ENCODE data around the gene TNFAIP8L2.
"Not testable (repeated sequence)": the region's sequence is repeated elsewhere in the genome, so short reads cannot be mapped to it uniquely, and the experiment has no call there.

The TNFAIP8L2 gene

DNA sequence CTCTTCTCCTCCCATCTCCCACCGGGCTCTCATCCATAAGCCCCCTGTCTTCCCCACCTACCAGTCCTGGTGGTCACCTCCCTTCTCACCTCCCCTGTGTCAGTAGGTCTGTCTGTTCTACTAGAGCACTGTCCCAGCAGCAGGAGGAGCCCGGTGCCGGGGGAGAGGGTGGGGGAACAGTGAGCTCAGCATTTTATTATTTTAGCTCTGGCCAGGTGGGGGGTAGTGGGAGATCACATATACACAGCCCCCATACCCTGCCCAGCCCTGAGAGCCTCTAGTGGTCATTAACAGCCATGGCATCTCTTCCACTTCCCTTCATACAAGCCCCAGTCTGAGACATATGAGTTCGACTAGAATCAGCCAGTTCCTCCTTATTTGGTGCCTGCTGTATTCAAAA is 19.4 kb downstream of the TNFAIP8L2 start, which contains the start of gene TMOD4:
TMOD4 (minus strand) TSS at position 119 of the 400 bp plus-strand sequence. CDS start 1,106 bp downstream, outside the sequence.
- peak; percentile 87 for ATAC-seq

DNA sequence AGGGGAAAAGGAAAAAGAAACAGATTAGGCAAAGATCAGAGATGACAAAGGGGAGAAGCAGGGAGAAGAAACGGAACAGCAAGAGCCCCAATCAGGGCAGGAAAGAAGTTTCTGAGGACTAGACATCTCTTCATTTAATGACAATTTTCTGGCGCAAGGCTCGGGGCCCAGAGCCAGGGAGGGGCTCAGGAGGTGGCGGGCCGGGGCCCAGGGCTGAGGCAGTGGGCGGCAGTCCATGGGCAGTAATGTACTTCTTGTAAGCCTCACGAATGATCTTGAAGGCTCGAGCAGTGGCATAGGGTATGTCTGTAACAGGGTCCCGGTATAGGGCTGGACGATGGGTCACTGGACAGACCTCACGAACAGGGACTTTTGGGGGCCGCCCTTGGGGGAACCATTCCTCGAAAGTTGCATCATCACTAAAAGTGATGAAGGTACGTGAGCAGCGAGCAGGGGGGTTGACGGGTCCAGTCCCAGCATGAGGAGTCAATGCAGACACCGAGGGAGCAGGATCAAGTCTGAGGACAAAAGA is 20.1 kb downstream of the TNFAIP8L2 start:
- no peak for ATAC-seq
- TF ChIP-seq ZC3H10 (CRISPR knock-in tag; IDR thresholded peaks at IDR 0.05) = no peak
- TF ChIP-seq, protein P1, sequence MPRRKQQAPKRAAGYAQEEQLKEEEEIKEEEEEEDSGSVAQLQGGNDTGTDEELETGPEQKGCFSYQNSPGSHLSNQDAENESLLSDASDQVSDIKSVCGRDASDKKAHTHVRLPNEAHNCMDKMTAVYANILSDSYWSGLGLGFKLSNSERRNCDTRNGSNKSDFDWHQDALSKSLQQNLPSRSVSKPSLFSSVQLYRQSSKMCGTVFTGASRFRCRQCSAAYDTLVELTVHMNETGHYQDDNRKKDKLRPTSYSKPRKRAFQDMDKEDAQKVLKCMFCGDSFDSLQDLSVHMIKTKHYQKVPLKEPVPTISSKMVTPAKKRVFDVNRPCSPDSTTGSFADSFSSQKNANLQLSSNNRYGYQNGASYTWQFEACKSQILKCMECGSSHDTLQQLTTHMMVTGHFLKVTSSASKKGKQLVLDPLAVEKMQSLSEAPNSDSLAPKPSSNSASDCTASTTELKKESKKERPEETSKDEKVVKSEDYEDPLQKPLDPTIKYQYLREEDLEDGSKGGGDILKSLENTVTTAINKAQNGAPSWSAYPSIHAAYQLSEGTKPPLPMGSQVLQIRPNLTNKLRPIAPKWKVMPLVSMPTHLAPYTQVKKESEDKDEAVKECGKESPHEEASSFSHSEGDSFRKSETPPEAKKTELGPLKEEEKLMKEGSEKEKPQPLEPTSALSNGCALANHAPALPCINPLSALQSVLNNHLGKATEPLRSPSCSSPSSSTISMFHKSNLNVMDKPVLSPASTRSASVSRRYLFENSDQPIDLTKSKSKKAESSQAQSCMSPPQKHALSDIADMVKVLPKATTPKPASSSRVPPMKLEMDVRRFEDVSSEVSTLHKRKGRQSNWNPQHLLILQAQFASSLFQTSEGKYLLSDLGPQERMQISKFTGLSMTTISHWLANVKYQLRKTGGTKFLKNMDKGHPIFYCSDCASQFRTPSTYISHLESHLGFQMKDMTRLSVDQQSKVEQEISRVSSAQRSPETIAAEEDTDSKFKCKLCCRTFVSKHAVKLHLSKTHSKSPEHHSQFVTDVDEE (CRISPR knock-in tag; IDR thresholded peaks at IDR 0.05) = no peak
- no peak for TF ChIP-seq BACH2 (CRISPR knock-in tag; IDR thresholded peaks at IDR 0.05; ENCODE audit: borderline replicate concordance)
- no peak for TF ChIP-seq ZNF70 (CRISPR knock-in tag; IDR thresholded peaks at IDR 0.05)
- no peak for TF ChIP-seq ESRRG (CRISPR knock-in tag; IDR thresholded peaks at IDR 0.05)
- no peak for TF ChIP-seq ZFP30 (CRISPR knock-in tag; IDR thresholded peaks at IDR 0.05)
- no peak for TF ChIP-seq CSDC2 (CRISPR knock-in tag; IDR thresholded peaks at IDR 0.05)
- TF ChIP-seq OSR1 (CRISPR knock-in tag; IDR thresholded peaks at IDR 0.05) = no peak
- no peak for TF ChIP-seq TOX (CRISPR knock-in tag; IDR thresholded peaks at IDR 0.05; ENCODE audit: borderline replicate concordance)
- TF ChIP-seq PPARA (CRISPR knock-in tag; IDR thresholded peaks at IDR 0.05; ENCODE audit: borderline replicate concordance) = no peak
- TF ChIP-seq, protein P2, sequence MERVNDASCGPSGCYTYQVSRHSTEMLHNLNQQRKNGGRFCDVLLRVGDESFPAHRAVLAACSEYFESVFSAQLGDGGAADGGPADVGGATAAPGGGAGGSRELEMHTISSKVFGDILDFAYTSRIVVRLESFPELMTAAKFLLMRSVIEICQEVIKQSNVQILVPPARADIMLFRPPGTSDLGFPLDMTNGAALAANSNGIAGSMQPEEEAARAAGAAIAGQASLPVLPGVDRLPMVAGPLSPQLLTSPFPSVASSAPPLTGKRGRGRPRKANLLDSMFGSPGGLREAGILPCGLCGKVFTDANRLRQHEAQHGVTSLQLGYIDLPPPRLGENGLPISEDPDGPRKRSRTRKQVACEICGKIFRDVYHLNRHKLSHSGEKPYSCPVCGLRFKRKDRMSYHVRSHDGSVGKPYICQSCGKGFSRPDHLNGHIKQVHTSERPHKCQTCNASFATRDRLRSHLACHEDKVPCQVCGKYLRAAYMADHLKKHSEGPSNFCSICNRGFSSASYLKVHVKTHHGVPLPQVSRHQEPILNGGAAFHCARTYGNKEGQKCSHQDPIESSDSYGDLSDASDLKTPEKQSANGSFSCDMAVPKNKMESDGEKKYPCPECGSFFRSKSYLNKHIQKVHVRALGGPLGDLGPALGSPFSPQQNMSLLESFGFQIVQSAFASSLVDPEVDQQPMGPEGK (CRISPR knock-in tag; IDR thresholded peaks at IDR 0.05; ENCODE audit: borderline replicate concordance) = no peak
- TF ChIP-seq RARB (CRISPR knock-in tag; IDR thresholded peaks at IDR 0.05) = no peak
- no peak for TF ChIP-seq ZNF565 (CRISPR knock-in tag; conservative IDR thresholded peaks at IDR 0.05; ENCODE audit: low read depth)
- no peak for TF ChIP-seq ARNTL (CRISPR knock-in tag; IDR thresholded peaks at IDR 0.05; ENCODE audit: borderline replicate concordance, low read depth)

More for the DNA sequence above, 19.4 kb downstream of the TNFAIP8L2 start, which contains the start of gene TMOD4:
- no peak for TF ChIP-seq ZNF565 (CRISPR knock-in tag; conservative IDR thresholded peaks at IDR 0.05; ENCODE audit: low read depth)
- TF ChIP-seq ZC3H10 (CRISPR knock-in tag; IDR thresholded peaks at IDR 0.05) = no peak
- no peak for TF ChIP-seq SNAI2 (CRISPR knock-in tag; IDR thresholded peaks at IDR 0.05)
- no peak for TF ChIP-seq ZFP3 (CRISPR knock-in tag; IDR thresholded peaks at IDR 0.05)
- no peak for TF ChIP-seq RARB (CRISPR knock-in tag; IDR thresholded peaks at IDR 0.05)

DNA sequence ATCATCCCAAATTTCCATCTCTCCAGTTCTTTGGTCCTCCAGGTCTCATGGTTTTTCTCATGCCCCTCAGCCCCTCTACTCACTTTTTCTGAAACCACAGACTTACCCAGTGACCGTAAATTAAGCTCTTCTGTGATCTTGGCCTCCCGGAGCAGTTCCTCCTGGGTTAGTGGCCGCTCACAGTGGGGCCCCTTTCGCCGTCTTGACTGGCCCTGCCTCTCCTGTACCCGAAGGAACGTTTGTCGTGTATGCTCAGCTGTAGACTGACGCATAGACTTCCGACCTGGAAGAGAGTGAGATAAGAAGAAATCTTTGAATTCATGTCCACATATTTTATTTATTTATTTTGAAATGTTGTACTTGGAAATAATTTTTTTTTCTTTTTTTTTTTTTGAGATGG is 27.8 kb downstream of the TNFAIP8L2 start:
- TF ChIP-seq RARB (CRISPR knock-in tag; IDR thresholded peaks at IDR 0.05) (no peak), BACH2 (CRISPR knock-in tag; IDR thresholded peaks at IDR 0.05; ENCODE audit: borderline replicate concordance) (no peak), TCF4 (CRISPR knock-in tag; IDR thresholded peaks at IDR 0.05; ENCODE audit: borderline replicate concordance) (no peak), ZC3H10 (CRISPR knock-in tag; IDR thresholded peaks at IDR 0.05) (no peak)
- no peak for ATAC-seq

DNA sequence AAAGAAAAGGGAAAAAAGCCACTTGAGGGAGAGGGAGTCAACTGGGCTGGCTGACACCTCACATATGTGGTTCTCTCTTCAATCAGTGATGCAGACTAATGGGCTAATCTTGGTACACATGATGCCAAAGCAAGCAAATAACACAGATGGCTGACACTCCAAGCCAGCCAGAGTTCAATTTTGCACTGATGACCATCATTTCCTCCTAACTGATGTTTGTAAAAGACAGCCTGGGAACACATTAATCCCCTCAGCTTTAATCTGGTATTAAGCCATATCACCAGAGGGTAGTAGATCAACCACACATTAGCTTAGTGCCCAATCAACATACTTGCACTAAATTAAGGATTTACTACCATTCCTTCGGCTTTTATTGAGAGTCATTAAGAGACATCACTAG is 30.8 kb downstream of the TNFAIP8L2 start:
- no peak for TF ChIP-seq GLIS3 (CRISPR knock-in tag; IDR thresholded peaks at IDR 0.05)
- TF ChIP-seq ZNF565 (CRISPR knock-in tag; conservative IDR thresholded peaks at IDR 0.05; ENCODE audit: low read depth) = no peak
- ATAC-seq = no peak

DNA sequence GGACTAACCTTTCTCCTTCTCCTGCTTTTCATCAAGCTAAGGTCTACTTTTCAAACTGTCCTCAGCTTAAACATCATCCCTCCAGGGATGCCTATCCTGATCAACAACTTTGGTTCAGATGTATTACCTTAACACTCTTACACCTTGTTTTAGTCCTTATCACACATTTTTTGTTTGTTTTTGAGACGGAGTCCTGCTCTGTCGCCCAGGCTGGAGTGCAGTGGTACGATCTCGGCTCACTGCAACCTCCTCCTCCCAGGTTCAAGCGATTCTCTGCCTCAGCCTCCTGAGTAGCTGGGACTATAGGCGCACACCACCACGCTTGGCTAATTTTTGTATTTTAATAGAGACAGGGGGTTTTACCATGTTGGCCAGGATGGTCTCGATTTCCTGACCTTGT is 32.2 kb downstream of the TNFAIP8L2 start:
- not testable (repeated sequence) for ATAC-seq

DNA sequence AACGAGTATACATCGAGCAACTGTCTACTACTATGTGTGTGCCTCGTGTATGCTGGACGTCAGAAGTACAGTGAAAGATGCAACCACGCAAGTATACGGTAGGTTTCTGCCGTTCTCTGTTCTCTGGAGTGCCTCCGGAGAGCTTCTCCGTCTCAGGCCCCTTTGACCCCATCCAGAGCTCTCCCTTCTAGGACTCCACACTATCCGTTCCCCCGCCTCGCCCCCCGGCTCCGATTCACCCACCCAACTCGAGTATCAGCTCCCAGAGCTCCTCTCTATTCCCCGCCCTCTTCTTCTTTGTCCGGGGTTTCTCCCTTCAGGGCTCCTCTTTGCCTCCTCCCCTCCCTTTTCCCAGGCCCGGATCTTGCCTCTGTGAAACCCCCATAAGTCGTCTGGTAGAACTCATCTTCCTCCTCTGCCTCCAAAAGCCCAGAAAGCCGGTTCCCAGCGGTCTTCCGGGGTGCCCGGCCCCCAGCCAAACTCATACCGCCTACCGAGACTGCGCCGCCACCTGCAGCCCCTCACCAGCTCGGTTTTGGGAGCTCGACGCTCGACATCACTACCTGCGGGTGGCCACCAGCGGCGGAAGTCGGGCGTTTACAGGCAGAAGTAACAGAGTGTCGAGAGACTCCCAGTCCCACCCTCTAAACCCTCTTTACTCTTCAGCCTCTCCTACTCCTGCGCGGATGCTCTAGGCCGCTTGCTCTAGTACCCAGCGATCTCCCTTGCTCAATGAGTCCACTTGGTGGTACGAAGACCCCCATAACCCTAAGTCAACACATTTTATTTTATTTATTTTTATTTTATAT is 33.4 kb downstream of the TNFAIP8L2 start, which contains the start of gene VPS72:
VPS72 (minus strand) TSS at position 561 of the 809 bp plus-strand sequence; CDS start at position 485, 76 bp downstream.
- peak; percentile 94 for ATAC-seq
- TF ChIP-seq SNAI2 (CRISPR knock-in tag; IDR thresholded peaks at IDR 0.05) (no peak), ZC3H10 (CRISPR knock-in tag; IDR thresholded peaks at IDR 0.05) (peak; percentile 46; the same call in 1 of the 2 replicates), ZFP3 (CRISPR knock-in tag; IDR thresholded peaks at IDR 0.05) (0 out of 2 replicates have a peak, but pooled peaks have one; percentile 35)
- TF ChIP-seq, protein P2 (CRISPR knock-in tag; IDR thresholded peaks at IDR 0.05; ENCODE audit: borderline replicate concordance) = no peak; the same call in 1 of the 2 replicates

Data from SK-N-SH treated with all-trans-retinoic acid at 6 μM for 48 hours (cell line).